ENCODE data around the gene AHCTF1. TPM values are rescaled to one million over a fixed set of nuclear protein-coding genes. Genes with fewer than 3 reads are reported as not detected.

Gene AHCTF1
- total RNA-seq = 40.4 and 47.3 TPM in 2 replicates
- long read RNA-seq, partial matches to known transcripts = 11 of 13 reads
- long read RNA-seq, other reads (novel, unspliced or antisense) = 2 of 13 reads

GRCh38 chr1:246931549-246932365, at the start of gene AHCTF1:
TSS of gene AHCTF1 (minus strand) at chr1:246931948. CDS start at chr1:246918370, 13,578 bp downstream.
- peak within 1 kb of the TSS; percentile 97 for H3K4me3 Mint-ChIP-seq
- DNase-seq (ENCODE audit: low read depth, low spot score) = peak; percentile 95
- no peaks in the 10 kb centered on the region for H3K9me3 Mint-ChIP-seq
- peaks cover 15% of the 10 kb centered on the region for H3K36me3 Mint-ChIP-seq (ENCODE audit: low read depth)
- TF ChIP-seq CTCF (conservative IDR thresholded peaks at IDR 0.05) = no peak
- H3K27ac Mint-ChIP-seq (ENCODE audit: unreplicated experiment) = peak within 1 kb of the TSS; percentile 98
- peaks cover 32% of the 10 kb centered on the region for H3K4me1 Mint-ChIP-seq
- no peaks in the 10 kb centered on the region for H3K27me3 Mint-ChIP-seq (ENCODE audit: low read depth)

DNA sequence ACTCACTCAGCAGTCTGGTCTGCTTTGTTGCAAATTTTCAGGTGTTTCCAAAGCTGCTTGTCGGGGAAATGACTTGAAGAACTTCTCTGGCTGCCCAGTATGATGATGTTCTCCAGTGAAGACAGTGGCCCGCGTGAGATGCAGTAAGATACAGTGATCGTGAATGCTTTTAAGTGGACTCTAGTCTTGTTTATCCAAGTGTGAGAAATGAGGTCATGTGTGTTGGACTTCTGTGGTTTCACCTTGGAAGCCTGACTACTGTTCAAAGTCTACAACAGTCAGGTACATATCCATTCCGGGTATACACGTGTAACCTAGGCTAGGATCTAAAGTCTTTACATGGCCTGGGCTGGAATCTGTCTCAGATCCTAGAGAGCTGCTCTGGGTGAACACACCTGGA, 47.0 kb upstream of the AHCTF1 start:
- no peaks in the 10 kb centered on the region for H3K4me1 Mint-ChIP-seq
- peaks cover 83% of the 10 kb centered on the region for H3K36me3 Mint-ChIP-seq (ENCODE audit: low read depth)
- DNase-seq (ENCODE audit: low read depth, low spot score) = no peak
- peak overlapping the region; percentile 20 for H3K4me3 Mint-ChIP-seq
- H3K27me3 Mint-ChIP-seq (ENCODE audit: low read depth) = no peaks in the 10 kb centered on the region
- no peak for TF ChIP-seq CTCF (conservative IDR thresholded peaks at IDR 0.05)
- peaks cover 35% of the 10 kb centered on the region for H3K9me3 Mint-ChIP-seq
- no peak overlapping the region for H3K27ac Mint-ChIP-seq (ENCODE audit: unreplicated experiment)

GRCh38 chr1:246978281-246978680, 46.5 kb upstream of the AHCTF1 start:
- TF ChIP-seq CTCF (conservative IDR thresholded peaks at IDR 0.05) = no peak
- H3K27ac Mint-ChIP-seq (ENCODE audit: unreplicated experiment) = no peak overlapping the region

GRCh38 chr1:246971969-246972368, 40.2 kb upstream of the AHCTF1 start:
- no peak overlapping the region for H3K27ac Mint-ChIP-seq (ENCODE audit: unreplicated experiment)
- no peak for TF ChIP-seq CTCF (conservative IDR thresholded peaks at IDR 0.05)
- H3K36me3 Mint-ChIP-seq (ENCODE audit: low read depth) = peaks cover 81% of the 10 kb centered on the region
- no peak for DNase-seq (ENCODE audit: low read depth, low spot score)
- H3K4me1 Mint-ChIP-seq = no peaks in the 10 kb centered on the region
- no peak overlapping the region for H3K4me3 Mint-ChIP-seq
- no peaks in the 10 kb centered on the region for H3K27me3 Mint-ChIP-seq (ENCODE audit: low read depth)
- H3K9me3 Mint-ChIP-seq = peaks cover 40% of the 10 kb centered on the region

More at GRCh38 chr1:246978281-246978680, 46.5 kb upstream of the AHCTF1 start:
- peaks cover 37% of the 10 kb centered on the region for H3K9me3 Mint-ChIP-seq
- peak overlapping the region; percentile 1 for H3K4me3 Mint-ChIP-seq
- no peak for DNase-seq (ENCODE audit: low read depth, low spot score)
- H3K4me1 Mint-ChIP-seq = no peaks in the 10 kb centered on the region
- H3K36me3 Mint-ChIP-seq (ENCODE audit: low read depth) = peaks cover 83% of the 10 kb centered on the region
- no peaks in the 10 kb centered on the region for H3K27me3 Mint-ChIP-seq (ENCODE audit: low read depth)

GRCh38 chr1:246971090-246971721, 39.5 kb upstream of the AHCTF1 start:
- Mint-ChIP-seq H3K9me3 (peaks cover 40% of the 10 kb centered on the region), H3K36me3 (ENCODE audit: low read depth) (peaks cover 81% of the 10 kb centered on the region), H3K4me3 (no peak overlapping the region), H3K27me3 (ENCODE audit: low read depth) (no peaks in the 10 kb centered on the region), H3K4me1 (no peaks in the 10 kb centered on the region), H3K27ac (ENCODE audit: unreplicated experiment) (no peak overlapping the region)
- no peak for DNase-seq (ENCODE audit: low read depth, low spot score)
- TF ChIP-seq CTCF (conservative IDR thresholded peaks at IDR 0.05) = peak; percentile 53

Data from neural crest cell (in vitro differentiated cells).